ACC112 (cell line): ENCODE results near the gene FOXP2.
A peak's percentile ranks its signal among the peaks of the same experiment; 100 is the strongest.

Experiments used
- H2AFZ ChIP-seq: fragments of 200-600 bp; sonication (generic); one replicate; pipeline ENCODE4 v1.6.0; 2017; ENCODE audit warnings: antibody characterized with exemption, low read length; ENCODE audit not compliant: unreplicated experiment
- H3K27ac ChIP-seq: fragments of 200-600 bp; sonication (generic); 2 replicates; pipeline ENCODE4 v1.5.1; 2014; ENCODE audit warnings: low read depth, mild to moderate bottlenecking, antibody characterized with exemption, low read length, moderate library complexity
- H3K27me3 ChIP-seq: fragments of 200-600 bp; sonication (generic); 2 replicates; pipeline ENCODE4 v1.6.1; 2014; ENCODE audit warnings: mild to moderate bottlenecking, antibody characterized with exemption, low read length, moderate library complexity, mixed read lengths; ENCODE audit not compliant: insufficient read depth
- H3K36me3 ChIP-seq: fragments of 200-600 bp; sonication (generic); 2 replicates; pipeline ENCODE4 v1.6.1; 2016; ENCODE audit warnings: mild to moderate bottlenecking, antibody characterized with exemption, low read length, moderate library complexity, mixed read lengths; ENCODE audit not compliant: insufficient read depth
- H3K4me1 ChIP-seq: fragments of 200-600 bp; sonication (generic); one replicate; pipeline ENCODE4 v1.6.1; 2016; ENCODE audit warnings: low read length, mixed read lengths; ENCODE audit not compliant: insufficient read depth, unreplicated experiment, control insufficient read depth
- H3K4me3 ChIP-seq: fragments of 200-600 bp; sonication (generic); 2 replicates; pipeline ENCODE4 v1.5.1; 2014; ENCODE audit warnings: mild to moderate bottlenecking, low read depth, low read length
- H3K79me2 ChIP-seq: fragments of 200-600 bp; sonication (generic); one replicate; pipeline ENCODE4 v1.6.0; 2016; ENCODE audit warnings: low read length; ENCODE audit not compliant: control insufficient read depth, unreplicated experiment, insufficient read depth

FOXP2 gene

GRCh38 chr7:114402876-114403635 is 11.6 kb upstream of the FOXP2 start:
- no peaks in the 10 kb centered on the region for H3K4me1 ChIP-seq
- no peaks in the 10 kb centered on the region for H3K36me3 ChIP-seq
- H3K27me3 ChIP-seq = no peaks in the 10 kb centered on the region
- no peak overlapping the region for H3K27ac ChIP-seq
- no peak overlapping the region for H2AFZ ChIP-seq
- H3K79me2 ChIP-seq = no peaks in the 10 kb centered on the region
- no peak overlapping the region for H3K4me3 ChIP-seq

- Histone ChIP-seq H3K4me1 (no peaks in the 10 kb centered on the region), H2AFZ (no peak overlapping the region), H3K4me3 (no peak overlapping the region), H3K27me3 (no peaks in the 10 kb centered on the region), H3K27ac (no peak overlapping the region), H3K79me2 (no peaks in the 10 kb centered on the region), H3K36me3 (no peaks in the 10 kb centered on the region)
These were observed 9.2 kb upstream of the FOXP2 start for GRCh38 chr7:114405427-114405826.

- Histone ChIP-seq H3K27me3 (no peaks in the 10 kb centered on the region), H2AFZ (no peak overlapping the region), H3K36me3 (no peaks in the 10 kb centered on the region), H3K79me2 (no peaks in the 10 kb centered on the region), H3K27ac (no peak overlapping the region), H3K4me3 (no peak overlapping the region), H3K4me1 (peaks cover 12% of the 10 kb centered on the region)
These were observed 4.9 kb upstream of the FOXP2 start for GRCh38 chr7:114409750-114410149.

- Histone ChIP-seq H3K27ac (no peak overlapping the region), H3K4me1 (peaks cover 12% of the 10 kb centered on the region), H3K4me3 (no peak overlapping the region), H2AFZ (no peak overlapping the region), H3K27me3 (no peaks in the 10 kb centered on the region), H3K36me3 (no peaks in the 10 kb centered on the region), H3K79me2 (no peaks in the 10 kb centered on the region)
These were observed 2.1 kb upstream of the FOXP2 start for GRCh38 chr7:114412548-114412947.

- Histone ChIP-seq H2AFZ (peak overlapping the region; percentile 47), H3K27ac (no peak overlapping the region)
These were observed 857 bp upstream of the FOXP2 start for GRCh38 chr7:114413761-114414155.

GRCh38 chr7:114415064-114415989 is 712 bp downstream of the FOXP2 start:
- no peak overlapping the region for H3K27ac ChIP-seq
- peak overlapping the region; percentile 52 for H2AFZ ChIP-seq
- H3K4me1 ChIP-seq = peaks cover 12% of the 10 kb centered on the region
- no peaks in the 10 kb centered on the region for H3K36me3 ChIP-seq
- H3K79me2 ChIP-seq = no peaks in the 10 kb centered on the region
- no peaks in the 10 kb centered on the region for H3K27me3 ChIP-seq
- H3K4me3 ChIP-seq = peak overlapping the region; percentile 79

More at GRCh38 chr7:114413761-114414155, 857 bp upstream of the FOXP2 start:
- H3K79me2 ChIP-seq = no peaks in the 10 kb centered on the region
- peaks cover 12% of the 10 kb centered on the region for H3K4me1 ChIP-seq
- H3K27me3 ChIP-seq = no peaks in the 10 kb centered on the region
- H3K4me3 ChIP-seq = 0 out of 2 replicates have a peak overlapping the region, but pooled peaks have one; percentile 79
- no peaks in the 10 kb centered on the region for H3K36me3 ChIP-seq

- Histone ChIP-seq H3K4me1 (peaks cover 12% of the 10 kb centered on the region), H3K27me3 (no peaks in the 10 kb centered on the region), H2AFZ (no peak overlapping the region), H3K36me3 (no peaks in the 10 kb centered on the region), H3K79me2 (no peaks in the 10 kb centered on the region), H3K4me3 (no peak overlapping the region), H3K27ac (no peak overlapping the region)
These were observed 1.7 kb downstream of the FOXP2 start for GRCh38 chr7:114416129-114416990.

- Histone ChIP-seq H3K27me3 (no peaks in the 10 kb centered on the region), H3K79me2 (no peaks in the 10 kb centered on the region), H3K4me1 (peaks cover 12% of the 10 kb centered on the region), H3K4me3 (no peak overlapping the region), H3K36me3 (no peaks in the 10 kb centered on the region), H2AFZ (no peak overlapping the region), H3K27ac (no peak overlapping the region)
These were observed 2.7 kb downstream of the FOXP2 start for GRCh38 chr7:114417290-114417689.

GRCh38 chr7:114418117-114418516 is 3.5 kb downstream of the FOXP2 start:
- H3K4me3 ChIP-seq = no peak overlapping the region
- H3K79me2 ChIP-seq = no peaks in the 10 kb centered on the region
- H3K36me3 ChIP-seq = no peaks in the 10 kb centered on the region
- no peak overlapping the region for H3K27ac ChIP-seq
- H3K4me1 ChIP-seq = peaks cover 12% of the 10 kb centered on the region
- H2AFZ ChIP-seq = no peak overlapping the region
- H3K27me3 ChIP-seq = no peaks in the 10 kb centered on the region
